GM23338 (cell line): ENCODE measurements around the gene IKZF3. TPM values are rescaled to one million over a fixed set of nuclear protein-coding genes. Genes with fewer than 3 reads are reported as not detected.

Source experiments
- ATAC-seq: fragments of 200-7000 bp; cut with Tn5 transposase; 3 replicates; pipeline ENCODE4 v1.9.1; 2020
- DNase-seq: peaks from one replicate; pipeline ENCODE4 v3.0.0-alpha.2; 2015; ENCODE audit warnings: low spot score
- H2AFZ ChIP-seq: fragments of 200-600 bp; sonication (generic); 2 replicates; pipeline ENCODE4 v1.8.0; 2016; ENCODE audit warnings: antibody characterized with exemption, mild to moderate bottlenecking, moderate library complexity
- H3F3A ChIP-seq: fragments of 200-600 bp; sonication (generic); replicated peaks from 2 replicates; pipeline ENCODE4 v1.8.0; 2017; ENCODE audit warnings: antibody characterized with exemption, mixed run types, low read depth
- H3K27ac ChIP-seq: fragments of 200-600 bp; sonication (generic); 2 replicates; pipeline ENCODE4 v1.6.1; 2016; ENCODE audit warnings: low read depth
- H3K27me3 ChIP-seq: fragments of 200-600 bp; sonication (generic); 2 replicates; pipeline ENCODE4 v1.8.0; 2016; ENCODE audit warnings: mild to moderate bottlenecking, mixed run types, moderate library complexity; ENCODE audit not compliant: insufficient read depth
- H3K36me3 ChIP-seq: fragments of 200-600 bp; sonication (generic); 2 replicates; pipeline ENCODE4 v1.8.0; 2016; ENCODE audit warnings: mild to moderate bottlenecking; ENCODE audit not compliant: insufficient read depth
- H3K4me1 ChIP-seq: fragments of 200-600 bp; sonication (generic); 2 replicates; pipeline ENCODE4 v1.8.0; 2016; ENCODE audit warnings: mild to moderate bottlenecking, moderate library complexity; ENCODE audit not compliant: insufficient read depth
- H3K4me2 ChIP-seq: fragments of 200-600 bp; sonication (generic); 2 replicates; pipeline ENCODE4 v1.7.1; 2017; ENCODE audit warnings: mixed run types
- H3K4me3 ChIP-seq: fragments of 200-600 bp; sonication (generic); 2 replicates; pipeline ENCODE4 v1.6.1; 2016; ENCODE audit warnings: mixed run types
- H3K79me2 ChIP-seq: fragments of 200-600 bp; sonication (generic); replicated peaks from 2 replicates; pipeline ENCODE4 v1.8.0; 2017; ENCODE audit warnings: mild to moderate bottlenecking; ENCODE audit not compliant: insufficient read depth
- H3K9me2 ChIP-seq: fragments of 200-600 bp; sonication (generic); 2 replicates; pipeline ENCODE4 v1.8.0; 2017; ENCODE audit not compliant: insufficient read depth
- H4K20me1 ChIP-seq: fragments of 200-600 bp; sonication (generic); replicated peaks from 2 replicates; pipeline ENCODE4 v1.8.0; 2017; ENCODE audit warnings: mild to moderate bottlenecking; ENCODE audit not compliant: insufficient read depth
- H3K27ac Mint-ChIP-seq: 2 replicates; pipeline ENCODE4 v1.8.0; 2020; ENCODE audit warnings: inconsistent platforms, mild to moderate bottlenecking, moderate library complexity, mixed read lengths
- H3K27me3 Mint-ChIP-seq: 3 replicates; pipeline ENCODE4 v1.8.0; 2022; ENCODE audit warnings: low read depth, mild to moderate bottlenecking, moderate library complexity, mixed read lengths, inconsistent platforms; ENCODE audit not compliant: insufficient read depth, poor library complexity
- H3K36me3 Mint-ChIP-seq: 3 replicates; pipeline ENCODE4 v1.8.0; 2021; ENCODE audit warnings: low read depth, mild to moderate bottlenecking, inconsistent platforms, moderate library complexity, mixed read lengths
- H3K4me1 Mint-ChIP-seq: 3 replicates; pipeline ENCODE4 v1.8.0; 2020; ENCODE audit warnings: mild to moderate bottlenecking, inconsistent platforms, mixed read lengths
- H3K4me3 Mint-ChIP-seq: 3 replicates; pipeline ENCODE4 v1.8.0; 2021; ENCODE audit warnings: moderate library complexity, mild to moderate bottlenecking, inconsistent platforms, mixed read lengths
- H3K9me3 Mint-ChIP-seq: 3 replicates; pipeline ENCODE4 v1.8.0; 2020; ENCODE audit warnings: moderate library complexity, mild to moderate bottlenecking, inconsistent platforms, mixed read lengths
- CREB1 ChIP-seq: fragments of 250-450 bp; sonication (Bioruptor Pico); IDR thresholded peaks from 2 replicates; pipeline ENCODE4 v1.5.0; 2020; ENCODE audit warnings: low read depth, mild to moderate bottlenecking, moderate library complexity
- EZH2 ChIP-seq: fragments of 200-600 bp; sonication (generic); IDR thresholded peaks from one replicate; pipeline ENCODE4 v1.8.0; 2017; ENCODE audit warnings: antibody characterized with exemption, mild to moderate bottlenecking, low read depth; ENCODE audit not compliant: unreplicated experiment
- EZH2phosphoT487 ChIP-seq: fragments of 200-600 bp; sonication (generic); IDR thresholded peaks from one replicate; pipeline ENCODE4 v1.8.1; 2018; ENCODE audit warnings: antibody characterized with exemption; ENCODE audit not compliant: unreplicated experiment
- NANOG ChIP-seq: IDR thresholded peaks from 2 replicates; pipeline ENCODE4 v1.6.1; 2016; ENCODE audit warnings: antibody characterized with exemption, borderline replicate concordance
- POLR2AphosphoS5 ChIP-seq: IDR thresholded peaks from 2 replicates; pipeline ENCODE4 v1.6.1; 2016; ENCODE audit warnings: antibody characterized with exemption, low read depth
- ZNF114 ChIP-seq: fragments of 250-450 bp; sonication (Bioruptor Pico); IDR thresholded peaks from 2 replicates; pipeline ENCODE4 v1.5.0; 2020; ENCODE audit warnings: mild to moderate bottlenecking, moderate library complexity
- ZNF331 ChIP-seq: fragments of 250-450 bp; sonication (Bioruptor Pico); IDR thresholded peaks from 2 replicates; pipeline ENCODE4 v1.5.0; 2020; ENCODE audit warnings: low read depth, mild to moderate bottlenecking, moderate library complexity
- polyA plus RNA-seq: library from polyadenylated mRNA; unstranded; fragments of >200 nt; fragmentation: Nextera tagmentation; extraction: Ambion mirVana; gene quantifications from 2 replicates; pipeline ENCODE4 v1.2.1, GENCODE V29; 2016
- total RNA-seq: library from RNA; depleted of rRNA; stranded (reverse); fragments of >200 nt; shearing (Covaris generic); gene quantifications from 2 replicates; pipeline ENCODE4 v1.2.3, GENCODE V29; 2014
- TF ChIP-seq, protein P1 (sequence below): fragments of 250-450 bp; sonication (Bioruptor Pico); IDR thresholded peaks from 2 replicates; pipeline ENCODE4 v1.5.0; 2020; ENCODE audit warnings: mild to moderate bottlenecking, moderate library complexity
- TF ChIP-seq, protein P2 (sequence below): IDR thresholded peaks from one replicate; pipeline ENCODE4 v1.6.1; 2018; ENCODE audit warnings: antibody characterized with exemption; ENCODE audit not compliant: unreplicated experiment

IKZF3 gene
- total and polyA plus RNA-seq, 2 experiments from 2014 or later, result 0.11 to 0.76 TPM

DNA sequence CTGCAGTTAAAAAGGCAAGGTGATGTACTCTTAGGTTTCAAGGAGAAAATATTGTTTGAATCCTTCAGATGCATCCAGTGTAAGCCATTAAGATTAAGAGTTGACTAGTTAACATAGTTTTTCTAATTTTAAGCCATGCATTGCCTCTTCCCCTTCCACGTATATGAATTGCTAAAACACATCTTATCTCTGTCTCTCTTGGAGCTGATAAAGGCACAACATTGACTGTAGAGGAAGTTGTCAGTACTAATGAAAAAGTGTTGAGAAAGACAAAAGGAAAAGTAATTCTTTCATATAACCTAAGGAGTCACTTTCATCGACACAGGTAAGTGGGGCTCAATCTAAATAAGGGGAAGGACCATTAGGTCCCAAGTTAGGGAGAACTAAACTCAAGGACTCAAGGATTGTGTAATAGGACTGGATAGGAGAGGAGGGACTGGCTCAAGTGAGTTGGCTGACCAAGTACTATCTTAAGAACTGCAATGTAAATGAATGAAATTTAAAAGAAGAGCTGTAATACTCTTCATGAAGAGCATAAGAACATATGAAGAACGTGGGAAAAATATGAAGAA is 70.7 kb downstream of the IKZF3 start (continued):
- TF ChIP-seq, protein P1, sequence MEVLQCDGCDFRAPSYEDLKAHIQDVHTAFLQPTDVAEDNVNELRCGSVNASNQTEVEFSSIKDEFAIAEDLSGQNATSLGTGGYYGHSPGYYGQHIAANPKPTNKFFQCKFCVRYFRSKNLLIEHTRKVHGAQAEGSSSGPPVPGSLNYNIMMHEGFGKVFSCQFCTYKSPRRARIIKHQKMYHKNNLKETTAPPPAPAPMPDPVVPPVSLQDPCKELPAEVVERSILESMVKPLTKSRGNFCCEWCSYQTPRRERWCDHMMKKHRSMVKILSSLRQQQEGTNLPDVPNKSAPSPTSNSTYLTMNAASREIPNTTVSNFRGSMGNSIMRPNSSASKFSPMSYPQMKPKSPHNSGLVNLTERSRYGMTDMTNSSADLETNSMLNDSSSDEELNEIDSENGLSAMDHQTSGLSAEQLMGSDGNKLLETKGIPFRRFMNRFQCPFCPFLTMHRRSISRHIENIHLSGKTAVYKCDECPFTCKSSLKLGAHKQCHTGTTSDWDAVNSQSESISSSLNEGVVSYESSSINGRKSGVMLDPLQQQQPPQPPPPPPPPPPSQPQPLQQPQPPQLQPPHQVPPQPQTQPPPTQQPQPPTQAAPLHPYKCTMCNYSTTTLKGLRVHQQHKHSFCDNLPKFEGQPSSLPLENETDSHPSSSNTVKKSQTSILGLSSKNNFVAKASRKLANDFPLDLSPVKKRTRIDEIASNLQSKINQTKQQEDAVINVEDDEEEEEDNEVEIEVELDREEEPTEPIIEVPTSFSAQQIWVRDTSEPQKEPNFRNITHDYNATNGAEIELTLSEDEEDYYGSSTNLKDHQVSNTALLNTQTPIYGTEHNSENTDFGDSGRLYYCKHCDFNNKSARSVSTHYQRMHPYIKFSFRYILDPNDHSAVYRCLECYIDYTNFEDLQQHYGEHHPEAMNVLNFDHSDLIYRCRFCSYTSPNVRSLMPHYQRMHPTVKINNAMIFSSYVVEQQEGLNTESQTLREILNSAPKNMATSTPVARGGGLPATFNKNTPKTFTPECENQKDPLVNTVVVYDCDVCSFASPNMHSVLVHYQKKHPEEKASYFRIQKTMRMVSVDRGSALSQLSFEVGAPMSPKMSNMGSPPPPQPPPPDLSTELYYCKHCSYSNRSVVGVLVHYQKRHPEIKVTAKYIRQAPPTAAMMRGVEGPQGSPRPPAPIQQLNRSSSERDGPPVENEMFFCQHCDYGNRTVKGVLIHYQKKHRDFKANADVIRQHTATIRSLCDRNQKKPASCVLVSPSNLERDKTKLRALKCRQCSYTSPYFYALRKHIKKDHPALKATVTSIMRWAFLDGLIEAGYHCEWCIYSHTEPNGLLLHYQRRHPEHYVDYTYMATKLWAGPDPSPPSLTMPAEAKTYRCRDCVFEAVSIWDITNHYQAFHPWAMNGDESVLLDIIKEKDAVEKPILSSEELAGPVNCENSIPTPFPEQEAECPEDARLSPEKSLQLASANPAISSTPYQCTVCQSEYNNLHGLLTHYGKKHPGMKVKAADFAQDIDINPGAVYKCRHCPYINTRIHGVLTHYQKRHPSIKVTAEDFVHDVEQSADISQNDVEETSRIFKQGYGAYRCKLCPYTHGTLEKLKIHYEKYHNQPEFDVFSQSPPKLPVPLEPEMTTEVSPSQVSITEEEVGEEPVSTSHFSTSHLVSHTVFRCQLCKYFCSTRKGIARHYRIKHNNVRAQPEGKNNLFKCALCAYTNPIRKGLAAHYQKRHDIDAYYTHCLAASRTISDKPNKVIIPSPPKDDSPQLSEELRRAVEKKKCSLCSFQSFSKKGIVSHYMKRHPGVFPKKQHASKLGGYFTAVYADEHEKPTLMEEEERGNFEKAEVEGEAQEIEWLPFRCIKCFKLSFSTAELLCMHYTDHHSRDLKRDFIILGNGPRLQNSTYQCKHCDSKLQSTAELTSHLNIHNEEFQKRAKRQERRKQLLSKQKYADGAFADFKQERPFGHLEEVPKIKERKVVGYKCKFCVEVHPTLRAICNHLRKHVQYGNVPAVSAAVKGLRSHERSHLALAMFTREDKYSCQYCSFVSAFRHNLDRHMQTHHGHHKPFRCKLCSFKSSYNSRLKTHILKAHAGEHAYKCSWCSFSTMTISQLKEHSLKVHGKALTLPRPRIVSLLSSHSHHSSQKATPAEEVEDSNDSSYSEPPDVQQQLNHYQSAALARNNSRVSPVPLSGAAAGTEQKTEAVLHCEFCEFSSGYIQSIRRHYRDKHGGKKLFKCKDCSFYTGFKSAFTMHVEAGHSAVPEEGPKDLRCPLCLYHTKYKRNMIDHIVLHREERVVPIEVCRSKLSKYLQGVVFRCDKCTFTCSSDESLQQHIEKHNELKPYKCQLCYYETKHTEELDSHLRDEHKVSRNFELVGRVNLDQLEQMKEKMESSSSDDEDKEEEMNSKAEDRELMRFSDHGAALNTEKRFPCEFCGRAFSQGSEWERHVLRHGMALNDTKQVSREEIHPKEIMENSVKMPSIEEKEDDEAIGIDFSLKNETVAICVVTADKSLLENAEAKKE, result no peak
- TF ChIP-seq POLR2AphosphoS5, result no peak

DNA sequence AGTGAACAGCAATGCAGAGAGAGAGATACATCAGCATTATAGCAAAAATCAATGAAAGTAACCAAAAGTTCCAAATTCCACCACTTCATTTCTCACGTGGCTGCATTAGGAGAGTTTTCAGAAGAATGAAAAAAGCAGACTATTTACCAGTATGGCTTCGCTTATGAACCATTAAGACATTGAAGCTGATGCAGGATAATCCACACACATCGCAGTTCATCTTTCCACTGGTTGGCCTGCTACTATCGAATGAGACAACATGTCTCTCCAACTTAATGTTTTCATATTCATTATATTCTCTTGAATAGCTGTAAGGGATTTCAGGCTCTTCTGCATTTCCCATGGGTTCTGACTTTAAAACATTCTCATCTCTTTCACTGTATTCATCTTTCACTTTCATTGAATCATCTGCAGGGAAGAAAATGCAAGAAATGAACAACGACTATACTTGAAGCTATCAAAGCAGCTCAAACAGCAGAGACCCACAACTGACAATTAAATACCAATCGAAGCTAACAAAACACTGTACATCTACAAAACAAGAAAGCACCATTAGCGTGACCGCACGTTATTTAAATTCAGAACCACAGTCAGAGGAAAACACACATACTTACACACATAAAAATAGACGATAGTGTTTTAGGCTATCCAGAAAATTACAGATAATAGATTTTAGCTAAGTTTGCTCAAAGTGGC is 71.4 kb downstream of the IKZF3 start:
- Mint-ChIP-seq H3K27me3 (no peaks in the 10 kb centered on the region), H3K9me3 (no peaks in the 10 kb centered on the region), H3K27ac (no peak overlapping the region), H3K4me1 (peaks cover 8% of the 10 kb centered on the region; the same call in 1 of the 3 replicates), H3K36me3 (no peaks in the 10 kb centered on the region), H3K4me3 (no peak overlapping the region)
- H2AFZ ChIP-seq, result no peak overlapping the region
- H3K79me2 ChIP-seq, result no peaks in the 10 kb centered on the region
- no peak for ATAC-seq
- no peaks in the 10 kb centered on the region for H3K9me2 ChIP-seq
- no peak overlapping the region for H3K27ac ChIP-seq
- H4K20me1 ChIP-seq, result no peaks in the 10 kb centered on the region
- no peak overlapping the region for H3K4me2 ChIP-seq
- no peaks in the 10 kb centered on the region for H3F3A ChIP-seq
- H3K36me3 ChIP-seq, result no peaks in the 10 kb centered on the region
- H3K4me3 ChIP-seq, result no peak overlapping the region
- no peak for DNase-seq
- no peaks in the 10 kb centered on the region for H3K27me3 ChIP-seq
- H3K4me1 ChIP-seq, result no peaks in the 10 kb centered on the region
- no peak for TF ChIP-seq ZNF114
- no peak for TF ChIP-seq NANOG
- no peak for TF ChIP-seq ZNF331 (CRISPR knock-in tag)
- TF ChIP-seq, protein P2, sequence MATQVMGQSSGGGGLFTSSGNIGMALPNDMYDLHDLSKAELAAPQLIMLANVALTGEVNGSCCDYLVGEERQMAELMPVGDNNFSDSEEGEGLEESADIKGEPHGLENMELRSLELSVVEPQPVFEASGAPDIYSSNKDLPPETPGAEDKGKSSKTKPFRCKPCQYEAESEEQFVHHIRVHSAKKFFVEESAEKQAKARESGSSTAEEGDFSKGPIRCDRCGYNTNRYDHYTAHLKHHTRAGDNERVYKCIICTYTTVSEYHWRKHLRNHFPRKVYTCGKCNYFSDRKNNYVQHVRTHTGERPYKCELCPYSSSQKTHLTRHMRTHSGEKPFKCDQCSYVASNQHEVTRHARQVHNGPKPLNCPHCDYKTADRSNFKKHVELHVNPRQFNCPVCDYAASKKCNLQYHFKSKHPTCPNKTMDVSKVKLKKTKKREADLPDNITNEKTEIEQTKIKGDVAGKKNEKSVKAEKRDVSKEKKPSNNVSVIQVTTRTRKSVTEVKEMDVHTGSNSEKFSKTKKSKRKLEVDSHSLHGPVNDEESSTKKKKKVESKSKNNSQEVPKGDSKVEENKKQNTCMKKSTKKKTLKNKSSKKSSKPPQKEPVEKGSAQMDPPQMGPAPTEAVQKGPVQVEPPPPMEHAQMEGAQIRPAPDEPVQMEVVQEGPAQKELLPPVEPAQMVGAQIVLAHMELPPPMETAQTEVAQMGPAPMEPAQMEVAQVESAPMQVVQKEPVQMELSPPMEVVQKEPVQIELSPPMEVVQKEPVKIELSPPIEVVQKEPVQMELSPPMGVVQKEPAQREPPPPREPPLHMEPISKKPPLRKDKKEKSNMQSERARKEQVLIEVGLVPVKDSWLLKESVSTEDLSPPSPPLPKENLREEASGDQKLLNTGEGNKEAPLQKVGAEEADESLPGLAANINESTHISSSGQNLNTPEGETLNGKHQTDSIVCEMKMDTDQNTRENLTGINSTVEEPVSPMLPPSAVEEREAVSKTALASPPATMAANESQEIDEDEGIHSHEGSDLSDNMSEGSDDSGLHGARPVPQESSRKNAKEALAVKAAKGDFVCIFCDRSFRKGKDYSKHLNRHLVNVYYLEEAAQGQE, result no peak
- TF ChIP-seq EZH2phosphoT487, result no peak
- no peak for TF ChIP-seq POLR2AphosphoS5
- no peak for TF ChIP-seq CREB1 (CRISPR knock-in tag)
- no peak for TF ChIP-seq EZH2
